Lower leg skin (tissue), 3 donors: Measurements from ENCODE around the gene PSMA8.

ENCODE experiments used
- CTCF ChIP-seq, 3 donors: fragments of 450-650 bp; IDR thresholded peaks; one replicate each; pipeline ENCODE4 v1.5.1; 2016; ENCODE audit warnings: antibody characterized with exemption in 3 of 3, mild to moderate bottlenecking in 3 of 3, moderate library complexity in 2 of 3
- POLR2A ChIP-seq, 2 donors: fragments of 450-650 bp; IDR thresholded peaks; one replicate each; pipeline ENCODE4 v1.6.1; 2016 to 2017; ENCODE audit warnings: antibody characterized with exemption in 2 of 2, mild to moderate bottlenecking in 1 of 2, moderate library complexity in 1 of 2

- TF ChIP-seq CTCF (IDR thresholded peaks at IDR 0.05): no peak
- no peak for TF ChIP-seq POLR2A (IDR thresholded peaks at IDR 0.05)
Measured at GRCh38 chr18:26210147-26210546, 76.5 kb downstream of the PSMA8 start.
